ENCODE measurements around the gene AFAP1. TPM values are rescaled to one million over a fixed set of nuclear protein-coding genes. Genes with fewer than 3 reads are reported as not detected.

The AFAP1 gene
- total RNA-seq, 1 donor from 2014 or later: 67.9 TPM

- H2AFZ ChIP-seq (ENCODE audit: low read depth, low read length): no peak overlapping the region
Measured at GRCh38 chr4:7955393-7955792, 15.7 kb upstream of the AFAP1 start.

GRCh38 chr4:7952615-7953014 lies 13.0 kb upstream of the AFAP1 start:
- H3K36me3 Mint-ChIP-seq (ENCODE audit: low read depth, unreplicated experiment): peaks cover 1% of the 10 kb centered on the region
- H3K79me2 ChIP-seq (ENCODE audit: insufficient read depth, low read length): no peaks in the 10 kb centered on the region
- no peaks in the 10 kb centered on the region for H3K4me1 Mint-ChIP-seq (ENCODE audit: low read depth, unreplicated experiment)
- H3K9me3 Mint-ChIP-seq (ENCODE audit: unreplicated experiment): peaks cover 11% of the 10 kb centered on the region
- peaks cover 5% of the 10 kb centered on the region for H3K9me3 ChIP-seq (ENCODE audit: insufficient read depth, low read depth, low read length)
- H3K4me3 Mint-ChIP-seq (ENCODE audit: unreplicated experiment): no peak overlapping the region
- no peaks in the 10 kb centered on the region for H4K20me1 ChIP-seq (ENCODE audit: insufficient read depth, low read length)
- H3K4me3 ChIP-seq (ENCODE audit: insufficient read depth, low read depth, low read length): no peak overlapping the region
- peaks cover 9% of the 10 kb centered on the region for H3K4me1 ChIP-seq (ENCODE audit: insufficient read depth, low read length)
- DNase-seq (ENCODE audit: low read depth): no peak
- H3K4me2 ChIP-seq (ENCODE audit: low read length): no peak overlapping the region
- TF ChIP-seq CTCF (IDR thresholded peaks at IDR 0.05; ENCODE audit: insufficient read depth, low read depth, low read length) (no peak), EZH2 (IDR thresholded peaks at IDR 0.05; ENCODE audit: insufficient read depth, low read length) (no peak)
- H3K27me3 ChIP-seq (ENCODE audit: insufficient read depth, low read length): peaks cover 3% of the 10 kb centered on the region
- H3K27ac Mint-ChIP-seq (ENCODE audit: unreplicated experiment): no peak overlapping the region
- no peak overlapping the region for H3K9ac ChIP-seq (ENCODE audit: low read length)
- H2AFZ ChIP-seq (ENCODE audit: low read depth, low read length): no peak overlapping the region
- no peak overlapping the region for H3K27ac ChIP-seq (ENCODE audit: low read depth, low read length)
- no peaks in the 10 kb centered on the region for H3K36me3 ChIP-seq (ENCODE audit: insufficient read depth, low read length)
- peaks cover 24% of the 10 kb centered on the region for H3K27me3 Mint-ChIP-seq (ENCODE audit: low read depth, unreplicated experiment)
- FAIRE-seq: no peak

More at GRCh38 chr4:7955393-7955792, 15.7 kb upstream of the AFAP1 start:
- peaks cover 17% of the 10 kb centered on the region for H3K4me1 ChIP-seq (ENCODE audit: insufficient read depth, low read length)
- H3K79me2 ChIP-seq (ENCODE audit: insufficient read depth, low read length): no peaks in the 10 kb centered on the region
- no peaks in the 10 kb centered on the region for H4K20me1 ChIP-seq (ENCODE audit: insufficient read depth, low read length)
- no peaks in the 10 kb centered on the region for H3K27me3 ChIP-seq (ENCODE audit: insufficient read depth, low read length)
- Mint-ChIP-seq H3K4me3 (ENCODE audit: unreplicated experiment) (no peak overlapping the region), H3K27me3 (ENCODE audit: low read depth, unreplicated experiment) (peaks cover 6% of the 10 kb centered on the region), H3K4me1 (ENCODE audit: low read depth, unreplicated experiment) (no peaks in the 10 kb centered on the region), H3K9me3 (ENCODE audit: unreplicated experiment) (peaks cover 11% of the 10 kb centered on the region), H3K36me3 (ENCODE audit: low read depth, unreplicated experiment) (peaks cover 1% of the 10 kb centered on the region), H3K27ac (ENCODE audit: unreplicated experiment) (no peak overlapping the region)
- no peak overlapping the region for H3K9ac ChIP-seq (ENCODE audit: low read length)
- FAIRE-seq: no peak
- TF ChIP-seq CTCF (IDR thresholded peaks at IDR 0.05; ENCODE audit: insufficient read depth, low read depth, low read length) (no peak), EZH2 (IDR thresholded peaks at IDR 0.05; ENCODE audit: insufficient read depth, low read length) (no peak)
- no peak overlapping the region for H3K4me3 ChIP-seq (ENCODE audit: insufficient read depth, low read depth, low read length)
- peaks cover 5% of the 10 kb centered on the region for H3K9me3 ChIP-seq (ENCODE audit: insufficient read depth, low read depth, low read length)
- H3K27ac ChIP-seq (ENCODE audit: low read depth, low read length): no peak overlapping the region
- no peak for DNase-seq (ENCODE audit: low read depth)
- H3K36me3 ChIP-seq (ENCODE audit: insufficient read depth, low read length): no peaks in the 10 kb centered on the region
- no peak overlapping the region for H3K4me2 ChIP-seq (ENCODE audit: low read length)

GRCh38 chr4:7950301-7951092 lies 10.8 kb upstream of the AFAP1 start:
- H3K27me3 Mint-ChIP-seq (ENCODE audit: low read depth, unreplicated experiment): peaks cover 26% of the 10 kb centered on the region
- no peak overlapping the region for H3K27ac Mint-ChIP-seq (ENCODE audit: unreplicated experiment)
- Histone ChIP-seq H3K36me3 (ENCODE audit: insufficient read depth, low read length) (no peaks in the 10 kb centered on the region), H3K4me3 (ENCODE audit: insufficient read depth, low read depth, low read length) (no peak overlapping the region), H2AFZ (ENCODE audit: low read depth, low read length) (no peak overlapping the region), H3K27ac (ENCODE audit: low read depth, low read length) (no peak overlapping the region), H3K4me2 (ENCODE audit: low read length) (no peak overlapping the region), H3K9me3 (ENCODE audit: insufficient read depth, low read depth, low read length) (peaks cover 5% of the 10 kb centered on the region), H3K4me1 (ENCODE audit: insufficient read depth, low read length) (no peaks in the 10 kb centered on the region), H3K9ac (ENCODE audit: low read length) (no peak overlapping the region), H3K79me2 (ENCODE audit: insufficient read depth, low read length) (no peaks in the 10 kb centered on the region), H4K20me1 (ENCODE audit: insufficient read depth, low read length) (no peaks in the 10 kb centered on the region), H3K27me3 (ENCODE audit: insufficient read depth, low read length) (peaks cover 3% of the 10 kb centered on the region)
- peaks cover 1% of the 10 kb centered on the region for H3K36me3 Mint-ChIP-seq (ENCODE audit: low read depth, unreplicated experiment)
- TF ChIP-seq EZH2 (IDR thresholded peaks at IDR 0.05; ENCODE audit: insufficient read depth, low read length): no peak
- TF ChIP-seq CTCF (IDR thresholded peaks at IDR 0.05; ENCODE audit: insufficient read depth, low read depth, low read length): no peak
- peaks cover 11% of the 10 kb centered on the region for H3K9me3 Mint-ChIP-seq (ENCODE audit: unreplicated experiment)
- no peak overlapping the region for H3K4me3 Mint-ChIP-seq (ENCODE audit: unreplicated experiment)
- no peak for FAIRE-seq
- no peak for DNase-seq (ENCODE audit: low read depth)
- H3K4me1 Mint-ChIP-seq (ENCODE audit: low read depth, unreplicated experiment): no peaks in the 10 kb centered on the region

Measured in astrocyte (in vitro differentiated cells and primary cell).